Endothelial cell of umbilical vein (primary cell): Measurements from ENCODE around the gene BEND5. TPM values are rescaled to one million over a fixed set of nuclear protein-coding genes. Genes with fewer than 3 reads are reported as not detected.

Source experiments
- BruUV-seq: library from RNA; stranded (reverse); fragments of 400-500 nt; replicated peaks from 2 replicates; lab custom pipeline; 2021; lab: Mats Ljungman, UMichigan
- CTCF ChIA-PET: fragments of 300-600, 350-600 bp; sonication (Branson Sonifier 250); formaldehyde crosslinking; loops from one replicate; lab custom pipeline; 2021; ENCODE audit warnings: antibody characterized with exemption, inconsistent platforms; lab: Charles Lee
- POLR2A ChIA-PET: fragments of 300-600, 350-600 bp; sonication (Branson Sonifier 250); formaldehyde crosslinking; loops from one replicate; lab custom pipeline; 2021; ENCODE audit warnings: antibody characterized with exemption, inconsistent platforms; lab: Charles Lee
- DNase-seq: peaks from one replicate; pipeline ENCODE4 v3.0.0-alpha.2; 2011; ENCODE audit warnings: low read depth, low spot score
- FAIRE-seq: peaks from 2 replicates; lab custom pipeline; 2011; peaks lifted over from hg19 to GRCh38; lab: Jason Lieb, UNC
- H2AFZ ChIP-seq: 2 replicates; pipeline ENCODE4 v1.6.0; 2012; ENCODE audit warnings: low read depth, low read length, control low read depth, inconsistent platforms
- H3K27ac ChIP-seq: 2 replicates; pipeline ENCODE4 v1.5.1; 2011; ENCODE audit warnings: low read depth, mild to moderate bottlenecking, control low read depth, low read length, moderate library complexity; ENCODE audit not compliant: insufficient read depth
- H3K27me3 ChIP-seq, 2 experiments: 2 replicates each; pipeline versions ENCODE4 v1.6.0 to v1.6.1; 2011; ENCODE audit warnings: low read length in 2 of 2, mixed read lengths in 1 of 2; ENCODE audit not compliant: control insufficient read depth in 2 of 2, insufficient read depth in 2 of 2
- H3K36me3 ChIP-seq, 2 experiments: 2 replicates in 1 of 2; 3 replicates in 1 of 2; pipeline ENCODE4 v1.5.1; 2011; ENCODE audit warnings: low read length in 2 of 2, mild to moderate bottlenecking in 1 of 2, moderate library complexity in 1 of 2; ENCODE audit not compliant: control insufficient read depth in 2 of 2, insufficient read depth in 2 of 2; ENCODE audit errors: extremely low read depth in 1 of 2
- H3K4me1 ChIP-seq: 3 replicates; pipeline ENCODE4 v1.5.1; 2011; ENCODE audit warnings: mild to moderate bottlenecking, low read length; ENCODE audit not compliant: control insufficient read depth, insufficient read depth; ENCODE audit errors: extremely low read depth
- H3K4me2 ChIP-seq: 2 replicates; pipeline ENCODE4 v1.6.1; 2011; ENCODE audit warnings: low read length, control low read depth, mixed read lengths; ENCODE audit not compliant: insufficient read depth
- H3K4me3 ChIP-seq, 3 experiments: fragments of 200-600 bp in 1 of 3; sonication (generic), shearing (Covaris generic) in 1 of 3; replicated peaks in 1 of 3; 2 replicates each; pipeline ENCODE4 v1.5.1; 2011 to 2016; ENCODE audit warnings: control low read depth in 3 of 3, low read length in 3 of 3, mild to moderate bottlenecking in 2 of 3, inconsistent platforms in 1 of 3, low read depth in 1 of 3, moderate library complexity in 1 of 3; ENCODE audit not compliant: insufficient read depth in 1 of 3
- H3K79me2 ChIP-seq: 2 replicates; pipeline ENCODE4 v1.6.0; 2012; ENCODE audit warnings: low read length, inconsistent platforms; ENCODE audit not compliant: control insufficient read depth, insufficient read depth
- H3K9ac ChIP-seq: replicated peaks from 2 replicates; pipeline ENCODE3; 2011; ENCODE audit warnings: low read length, control low read depth; ENCODE audit not compliant: insufficient read depth; ENCODE audit errors: extremely low read depth
- H3K9me1 ChIP-seq: replicated peaks from 3 replicates; pipeline ENCODE4 v1.6.0; 2011; ENCODE audit warnings: mild to moderate bottlenecking, low read length; ENCODE audit not compliant: control insufficient read depth, insufficient read depth; ENCODE audit errors: extremely low read depth
- H3K9me3 ChIP-seq: replicated peaks from 2 replicates; pipeline ENCODE4 v1.5.1; 2012; ENCODE audit warnings: low read length, inconsistent platforms; ENCODE audit not compliant: control insufficient read depth, insufficient read depth
- H4K20me1 ChIP-seq: replicated peaks from 2 replicates; pipeline ENCODE3; 2011; ENCODE audit warnings: mild to moderate bottlenecking, low read length; ENCODE audit not compliant: control insufficient read depth, insufficient read depth; ENCODE audit errors: extremely low read depth
- CTCF ChIP-seq, 2 donors: IDR thresholded peaks; 1 replicate in 1 of 2; 2 replicates in 1 of 2; pipeline ENCODE4 v1.5.1; 2011; ENCODE audit warnings: low read length in 2 of 2, mild to moderate bottlenecking in 2 of 2, moderate library complexity in 2 of 2, control low read depth in 1 of 2, inconsistent platforms in 1 of 2, low read depth in 1 of 2; ENCODE audit not compliant: insufficient read depth in 1 of 2; ENCODE audit errors: extremely low read depth in 1 of 2
- EZH2 ChIP-seq: IDR thresholded peaks from 2 replicates; pipeline ENCODE4 v1.6.1; 2012; ENCODE audit warnings: borderline replicate concordance, low read depth, mild to moderate bottlenecking, moderate library complexity, low read length, inconsistent platforms; ENCODE audit not compliant: severe bottlenecking
- FOS ChIP-seq: IDR thresholded peaks from 2 replicates; pipeline ENCODE4 v1.6.1; 2011; ENCODE audit warnings: mild to moderate bottlenecking, low read length, moderate library complexity, borderline replicate concordance; ENCODE audit not compliant: insufficient read depth
- GATA2 ChIP-seq: IDR thresholded peaks from 2 replicates; pipeline ENCODE4 v1.7.0; 2011; ENCODE audit warnings: low read depth, mild to moderate bottlenecking, moderate library complexity, mixed read lengths, low read length; ENCODE audit not compliant: insufficient read length, insufficient read depth
- JUN ChIP-seq: IDR thresholded peaks from 2 replicates; pipeline ENCODE4 v1.6.1; 2011; ENCODE audit warnings: borderline replicate concordance, low read depth; ENCODE audit not compliant: insufficient read length, insufficient read depth
- MAX ChIP-seq: IDR thresholded peaks from 2 replicates; pipeline ENCODE4 v1.6.1; 2011; ENCODE audit not compliant: insufficient read depth, insufficient read length
- MYC ChIP-seq: IDR thresholded peaks from one replicate; pipeline ENCODE4 v1.6.1; 2011; ENCODE audit warnings: mild to moderate bottlenecking, low read depth, low read length
- POLR2A ChIP-seq: IDR thresholded peaks from 2 replicates; pipeline ENCODE4 v1.6.1; 2012; ENCODE audit warnings: low read depth, mild to moderate bottlenecking, control low read depth, low read length
- POLR2AphosphoS5 ChIP-seq: IDR thresholded peaks from 2 replicates; pipeline ENCODE4 v1.6.1; 2012; ENCODE audit warnings: low read depth, mild to moderate bottlenecking, control low read depth, low read length, moderate library complexity; ENCODE audit not compliant: insufficient read depth
- dilution Hi-C: fragments of 300-500 bp; cut with MboI; formaldehyde crosslinking; loops from one replicate; pipeline ENCODE4 v1.15.0; 2019; ENCODE audit warnings: low sequenced_read_pairs; ENCODE audit not compliant: extremely low pct_ligation_motif_present
- intact Hi-C: fragments of 100-400 bp; cut with micrococcal nuclease; formaldehyde crosslinking; loops from one replicate; pipeline ENCODE4 v1.10.0; 2022
- polyA plus RNA-seq, 4 experiments: library from polyadenylated mRNA; depleted of rRNA in 3 of 4; stranded (reverse) in 3 of 4; unstranded in 1 of 4; fragments of >200 nt; gene quantifications; 2 replicates each; pipeline versions ENCODE4 v1.2.1 to v1.2.3, GENCODE V29; 2011 to 2012; ENCODE audit warnings: missing spikeins in 1 of 4
- total RNA-seq: library from RNA; stranded (reverse); gene quantifications from 2 replicates; pipeline ENCODE4 v1.2.3, GENCODE V29; 2021

Gene BEND5
- total and polyA plus RNA-seq, 2 donors (not counting 3 experiments of a cell fraction or from before 2014, with no cell fraction given) = not detected

GRCh38 chr1:48704736-48705135 is 72.0 kb downstream of the BEND5 start:
- ChIA-PET POLR2A (no interaction called here), CTCF (no interaction called here)
- TF ChIP-seq POLR2A = no peak
- no peak for TF ChIP-seq CTCF (IDR thresholded peaks at IDR 0.05; ENCODE audit: extremely low read depth in 1 of 2, insufficient read depth in 1 of 2, low read depth in 1 of 2, low read length in 2 of 2)
- TF ChIP-seq FOS = no peak
- TF ChIP-seq JUN = no peak
- no peak for TF ChIP-seq EZH2
- TF ChIP-seq MAX = no peak
- no peak for TF ChIP-seq GATA2
- TF ChIP-seq MYC = no peak
- TF ChIP-seq POLR2AphosphoS5 = no peak
- FAIRE-seq = no peak
- BruUV-seq = no TSS peak
- H4K20me1 ChIP-seq = no peaks in the 10 kb centered on the region
- no peaks in the 10 kb centered on the region for H3K79me2 ChIP-seq
- no peaks in the 10 kb centered on the region for H3K9me1 ChIP-seq
- H3K4me1 ChIP-seq = no peaks in the 10 kb centered on the region
- H2AFZ ChIP-seq = no peak overlapping the region
- H3K9me3 ChIP-seq = no peaks in the 10 kb centered on the region
- no peak overlapping the region for H3K4me2 ChIP-seq
- dilution Hi-C loops (no loop called here), intact Hi-C loops (no loop called here)
- no peaks in the 10 kb centered on the region for H3K27me3 ChIP-seq
- no peak overlapping the region for H3K9ac ChIP-seq
- no peak for DNase-seq
- H3K36me3 ChIP-seq = no peaks in the 10 kb centered on the region
- H3K4me3 ChIP-seq = no peak overlapping the region
- no peak overlapping the region for H3K27ac ChIP-seq
